Heart right ventricle (tissue), 16 donors: ENCODE results near the gene PRSS22. TPM values are rescaled to one million over a fixed set of nuclear protein-coding genes. Genes with fewer than 3 reads are reported as not detected.

ENCODE experiments used
- ATAC-seq, 8 donors: fragments of 200-7000 bp; cut with Tn5 transposase; one replicate each; pipeline ENCODE4 v1.9.1; 2020; ENCODE audit warnings: mild to moderate bottlenecking in 8 of 8, moderate library complexity in 8 of 8, moderate number of reproducible peaks in 1 of 8
- DNase-seq, 2 donors: peaks; one replicate each; pipeline ENCODE4 v3.0.0-alpha.2; 2020
- H3K27ac ChIP-seq, 10 donors: fragments of 200-600 bp; sonication (generic) in 2 of 10; one replicate each; pipeline versions ENCODE4 v1.5.0 to v1.8.0; 2020 to 2022; ENCODE audit warnings: mild to moderate bottlenecking in 3 of 10
- H3K27me3 ChIP-seq, 7 donors: fragments of 200-600 bp; one replicate each; pipeline ENCODE4 v1.8.0; 2021 to 2022; ENCODE audit warnings: mild to moderate bottlenecking in 2 of 7
- H3K36me3 ChIP-seq, 9 donors: fragments of 200-600 bp; sonication (generic) in 1 of 9; one replicate each; pipeline versions ENCODE4 v1.5.0 to v1.8.0; 2020 to 2022; ENCODE audit warnings: mild to moderate bottlenecking in 2 of 9
- H3K4me1 ChIP-seq, 9 donors: fragments of 200-600 bp; sonication (generic) in 1 of 9; one replicate each; pipeline versions ENCODE4 v1.5.0 to v1.8.0; 2020 to 2022; ENCODE audit warnings: mild to moderate bottlenecking in 4 of 9
- H3K4me3 ChIP-seq, 10 donors: fragments of 200-600 bp; sonication (generic) in 2 of 10; one replicate each; pipeline versions ENCODE4 v1.5.0 to v1.8.0; 2020 to 2022; ENCODE audit warnings: mild to moderate bottlenecking in 7 of 10, moderate library complexity in 2 of 10
- H3K9me3 ChIP-seq, 11 donors: fragments of 200-600 bp in 10 of 11; sonication (generic) in 2 of 11; one replicate each; pipeline versions ENCODE4 v1.5.0 to v1.8.0; 2013 to 2022; ENCODE audit warnings: mild to moderate bottlenecking in 2 of 11, control low read depth in 1 of 11, moderate library complexity in 1 of 11
- WGBS, 2 donors: extraction: QIAGEN DNeasy Blood & Tissue Kit; methylation state at CpG; one replicate each; pipeline ENCODE4 v1.1.7; 2013; ENCODE audit warnings: inconsistent platforms in 1 of 2; 5-methylcytosine and 5-hydroxymethylcytosine counted together
- intact Hi-C, 10 donors: fragments of 100-400 bp; cut with DNase I; formaldehyde crosslinking; loops; one replicate each; pipeline versions ENCODE4 v1.11.1 to v1.14.2; 2022
- polyA plus RNA-seq, 2 donors: library from polyadenylated mRNA; stranded (reverse); fragments of 200-250 nt; gene quantifications; one replicate each; pipeline ENCODE4 v1.2.3, GENCODE V29; 2013
- total RNA-seq, 10 donors: library from RNA; stranded (reverse); fragmentation: NEBNext Ultra II Directional in 3 of 10; extraction: Animal tissue kit (Norgen Biotek cat#: 25700) in 3 of 10; gene quantifications; one replicate each; pipeline versions ENCODE4 v1.2.1 to v1.2.4, GENCODE V29; 2021 to 2023
- TF ChIP-seq, protein P1 (sequence below), 9 donors: fragments of 200-600 bp; sonication (generic) in 2 of 9; IDR thresholded peaks; one replicate each; pipeline versions ENCODE4 v1.5.0 to v1.8.0; 2021 to 2022; ENCODE audit warnings: antibody characterized with exemption in 9 of 9, mild to moderate bottlenecking in 5 of 9, moderate library complexity in 1 of 9
- donor health status: Arrhythmogenic right ventricular cardiomyopathy.
- donor health status: ischemic (EF 13 %, LVEDD 7.1; RV severe dilation, severe dysfunction).
- donor health status: healthy with polysubstance abuse.
- donor health status: DM: no; HTN: yes; CAD: no.
- donor health status: DM: no; HTN: no; CAD: no.
- donor health status: ischemic (EF 25% LVEDD 6.9; RV normal size, moderate dysfunction).
- donor health status: ischemic (EF 25% LVEDD 5.7; RV mildly dilated, moderate dysfunction).
- donor health status: healthy.
- donor health status: DM: yes; HTN: yes; CAD: no.
- donor health status: Ischemic cardiomyopathy.
- donor health status: ischemic (EF 35%, LVEDD 5.7; RV mildly dilated, moderate dysfunction).
- donor health status: nonischemic (EF 11% LVEDD 7.7; RV severe dilation, severe dysfunction).
- donor health status: DM: yes; HTN: yes; CAD: no.
- donor health status: PGD.
- donor health status: ischemic (EF 29% LVEDD 5.4; RV normal size, mild dysfunction).
- donor health status: nonischemic (EF 23%, LVEDD 6.1; RV moderate dilation, normal function).

Gene PRSS22
- total and polyA plus RNA-seq, 12 donors = 0.21 TPM; not detected in 11

DNA sequence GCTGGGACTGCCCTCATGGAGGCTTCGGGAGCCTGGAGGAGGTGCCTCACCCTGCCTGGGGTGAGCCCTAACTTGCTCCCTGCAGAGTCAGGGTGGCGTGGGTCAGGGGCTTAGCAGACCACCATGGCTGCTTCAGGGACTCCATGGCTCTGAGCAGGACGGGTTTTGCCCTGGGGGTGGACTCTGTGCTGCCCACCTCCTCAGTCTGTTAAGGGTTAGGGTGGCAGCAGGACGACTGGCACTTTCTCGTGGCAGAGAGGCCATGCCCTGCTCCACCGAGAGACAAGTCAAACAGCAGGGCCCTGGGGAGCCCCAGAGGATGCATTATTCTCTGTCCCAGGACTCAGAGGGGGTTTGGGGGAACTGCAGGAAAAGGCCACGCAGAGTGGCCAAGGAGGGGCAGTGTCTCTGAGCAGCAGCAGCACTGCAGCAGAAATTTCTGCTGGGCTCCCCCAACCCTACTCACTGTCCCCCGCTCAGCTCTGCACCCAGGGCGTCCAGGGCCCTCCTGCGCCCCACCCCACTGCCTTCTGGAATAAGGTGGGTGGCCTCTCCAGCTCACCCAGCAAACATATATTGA is 1.8 kb upstream of the PRSS22 start:
- TF ChIP-seq, protein P1, sequence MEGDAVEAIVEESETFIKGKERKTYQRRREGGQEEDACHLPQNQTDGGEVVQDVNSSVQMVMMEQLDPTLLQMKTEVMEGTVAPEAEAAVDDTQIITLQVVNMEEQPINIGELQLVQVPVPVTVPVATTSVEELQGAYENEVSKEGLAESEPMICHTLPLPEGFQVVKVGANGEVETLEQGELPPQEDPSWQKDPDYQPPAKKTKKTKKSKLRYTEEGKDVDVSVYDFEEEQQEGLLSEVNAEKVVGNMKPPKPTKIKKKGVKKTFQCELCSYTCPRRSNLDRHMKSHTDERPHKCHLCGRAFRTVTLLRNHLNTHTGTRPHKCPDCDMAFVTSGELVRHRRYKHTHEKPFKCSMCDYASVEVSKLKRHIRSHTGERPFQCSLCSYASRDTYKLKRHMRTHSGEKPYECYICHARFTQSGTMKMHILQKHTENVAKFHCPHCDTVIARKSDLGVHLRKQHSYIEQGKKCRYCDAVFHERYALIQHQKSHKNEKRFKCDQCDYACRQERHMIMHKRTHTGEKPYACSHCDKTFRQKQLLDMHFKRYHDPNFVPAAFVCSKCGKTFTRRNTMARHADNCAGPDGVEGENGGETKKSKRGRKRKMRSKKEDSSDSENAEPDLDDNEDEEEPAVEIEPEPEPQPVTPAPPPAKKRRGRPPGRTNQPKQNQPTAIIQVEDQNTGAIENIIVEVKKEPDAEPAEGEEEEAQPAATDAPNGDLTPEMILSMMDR (IDR thresholded peaks at IDR 0.05) = no peak
- peaks cover 0 to 11% (median 0%) of the 10 kb centered on the region in 11 donors for H3K9me3 ChIP-seq
- no peak overlapping the region for H3K4me3 ChIP-seq
- ATAC-seq = no peak
- peaks cover 0 to 9% (median 0%) of the 10 kb centered on the region in 9 donors for H3K4me1 ChIP-seq
- intact Hi-C loops = loop anchor here in 1 of 10 donors (10.0 kb wide), 1 partner anchor 85 kb away; the partner anchor contains the start of gene ELOB
- H3K27ac ChIP-seq = no peak overlapping the region
- H3K27me3 ChIP-seq = peaks cover 7 to 54% (median 37%) of the 10 kb centered on the region in 7 donors
- H3K36me3 ChIP-seq = no peaks in the 10 kb centered on the region
- WGBS, 2 donors = 66 to 71% methylated on average over 10 of the region's 10 CpGs
- no peak for DNase-seq

DNA sequence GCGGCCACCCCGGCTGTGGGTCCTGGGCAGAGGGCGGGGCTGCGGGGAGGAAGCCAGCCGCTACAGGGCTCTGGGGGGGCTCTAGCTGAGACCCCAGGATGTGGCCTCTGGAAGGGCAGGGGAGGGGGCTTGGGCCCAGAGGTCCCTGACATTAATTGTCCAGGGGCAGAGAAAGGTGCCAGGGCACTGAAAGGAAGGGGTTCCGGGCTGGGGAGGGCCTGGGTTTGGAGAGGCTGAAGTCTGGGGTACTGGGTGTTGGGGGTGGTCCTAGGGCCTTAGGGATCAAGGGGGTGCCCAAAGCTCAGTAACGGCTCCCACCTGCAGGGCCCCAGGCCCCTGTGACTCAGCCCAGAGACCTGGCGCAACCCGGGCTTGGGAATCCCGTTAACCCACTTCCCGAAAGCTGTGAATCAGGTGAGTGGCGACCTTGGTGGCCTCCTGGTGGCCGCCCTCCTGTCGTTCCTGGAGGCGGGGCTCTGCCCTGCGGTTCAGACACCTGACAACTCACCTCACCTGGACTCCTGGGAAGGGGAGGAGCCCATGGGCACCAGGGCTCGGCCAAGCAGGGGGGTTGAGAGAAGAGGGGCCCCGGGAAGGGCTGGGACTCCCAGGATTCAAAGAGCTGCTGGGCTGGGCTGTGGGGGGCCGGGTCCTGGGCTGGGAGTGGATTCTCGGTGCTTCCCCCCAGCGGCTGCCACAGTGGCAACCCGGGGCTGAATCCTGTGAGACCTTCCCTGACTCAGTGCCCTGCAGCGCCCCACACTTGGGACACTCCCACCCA is 465 bp upstream of the PRSS22 start:
- DNase-seq (no peak), ATAC-seq (no peak)
- H3K27me3 ChIP-seq = peaks cover 7 to 58% (median 39%) of the 10 kb centered on the region in 7 donors
- intact Hi-C loops = no loop called here
- 13 to 21% methylated on average over 22 to 23 of the region's 23 CpGs for WGBS, 2 donors
- peaks cover 0 to 23% (median 0%) of the 10 kb centered on the region in 11 donors for H3K9me3 ChIP-seq
- H3K27ac ChIP-seq = no peak overlapping the region
- peaks cover 0 to 9% (median 0%) of the 10 kb centered on the region in 9 donors for H3K4me1 ChIP-seq
- no peaks in the 10 kb centered on the region for H3K36me3 ChIP-seq
- H3K4me3 ChIP-seq = peak overlapping the region in 1 of 10 donors; percentile 9
- TF ChIP-seq, protein P1 (IDR thresholded peaks at IDR 0.05) = no peak

DNA sequence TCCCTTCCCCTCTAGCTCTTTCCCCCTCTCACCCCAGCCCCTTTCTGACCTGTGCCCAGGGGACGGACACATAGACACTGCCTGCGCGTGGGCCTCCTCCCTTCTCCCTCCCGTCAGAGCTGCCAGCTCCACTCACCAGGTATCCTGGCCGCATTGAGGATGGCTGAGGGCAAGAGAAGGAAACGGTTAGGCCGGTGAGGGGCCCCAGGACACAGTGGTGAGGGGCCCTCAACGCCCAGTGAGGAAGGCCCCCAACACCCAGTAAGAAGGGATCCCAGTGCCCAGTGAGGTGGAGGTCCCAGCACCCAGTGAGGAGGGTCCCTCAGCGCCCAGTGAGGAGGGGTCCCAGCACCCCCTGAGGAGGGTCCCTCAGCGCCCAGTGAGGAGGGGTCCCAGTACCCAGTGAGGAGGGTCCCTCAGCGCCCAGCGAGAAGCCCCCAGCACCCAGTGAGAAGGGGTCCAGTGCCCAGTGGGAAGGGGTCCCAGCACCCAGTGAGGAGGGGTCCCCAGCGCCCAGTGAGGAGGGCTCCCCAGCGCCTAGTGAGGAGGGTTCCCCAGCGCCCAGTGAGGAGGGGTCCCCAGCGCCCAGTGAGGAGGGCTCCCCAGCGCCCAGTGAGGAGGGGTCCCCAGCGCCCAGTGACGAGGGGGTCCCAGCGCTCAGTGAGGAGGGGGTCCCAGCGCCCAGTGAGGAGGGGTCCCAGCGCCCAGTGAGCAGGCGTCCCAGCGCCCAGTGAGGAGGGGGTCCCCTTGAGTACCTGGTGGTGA is 1.1 kb downstream of the PRSS22 start:
- H3K27ac ChIP-seq = no peak overlapping the region
- WGBS, 2 donors = 83 to 86% methylated on average over 20 to 24 of the region's 24 CpGs
- peaks cover 0 to 9% (median 0%) of the 10 kb centered on the region in 9 donors for H3K4me1 ChIP-seq
- no peaks in the 10 kb centered on the region for H3K36me3 ChIP-seq
- intact Hi-C loops = no loop called here
- no peak for DNase-seq
- TF ChIP-seq, protein P1 (IDR thresholded peaks at IDR 0.05) = no peak
- ATAC-seq = no peak
- H3K4me3 ChIP-seq = no peak overlapping the region
- H3K9me3 ChIP-seq = peaks cover 0 to 23% (median 0%) of the 10 kb centered on the region in 11 donors
- peaks cover 7 to 66% (median 51%) of the 10 kb centered on the region in 7 donors for H3K27me3 ChIP-seq

DNA sequence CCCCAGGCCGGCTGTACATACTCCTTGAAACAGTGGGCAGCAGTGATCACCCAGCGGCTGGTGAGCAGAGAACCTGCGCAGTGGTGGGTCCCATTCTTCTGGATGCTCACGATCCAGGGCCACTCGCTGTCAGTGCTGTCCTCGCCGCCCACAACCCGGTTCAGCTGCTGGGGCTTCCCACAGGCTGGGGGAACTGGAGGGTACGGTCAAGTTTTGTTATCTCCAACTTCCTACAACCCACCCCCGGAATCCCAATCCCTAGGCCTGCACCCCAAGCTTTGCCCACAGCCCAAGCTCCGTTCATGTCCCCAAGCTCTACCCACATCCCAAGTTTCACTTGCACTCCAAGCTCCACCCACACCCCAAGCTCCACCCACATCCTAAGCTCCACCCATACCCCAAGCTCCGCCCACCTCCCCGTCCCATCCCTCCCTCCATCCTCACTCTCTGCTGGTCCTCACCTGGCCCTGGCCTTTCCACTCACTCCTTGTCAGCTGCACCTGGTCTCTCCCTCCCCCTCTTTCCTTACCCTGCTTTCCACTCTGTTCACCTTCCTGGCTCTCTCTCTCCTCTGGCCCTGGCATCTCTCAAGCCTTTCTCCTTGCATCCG is 1.8 kb downstream of the PRSS22 start:
- peaks cover 0 to 9% (median 0%) of the 10 kb centered on the region in 9 donors for H3K4me1 ChIP-seq
- 82 to 84% methylated on average over 14 of the region's 14 CpGs for WGBS, 2 donors
- TF ChIP-seq, protein P1 (IDR thresholded peaks at IDR 0.05) = no peak
- no peak overlapping the region for H3K27ac ChIP-seq
- peaks cover 7 to 69% (median 54%) of the 10 kb centered on the region in 7 donors for H3K27me3 ChIP-seq
- peaks cover 0 to 19% (median 0%) of the 10 kb centered on the region in 11 donors for H3K9me3 ChIP-seq
- H3K36me3 ChIP-seq = no peaks in the 10 kb centered on the region
- ATAC-seq (no peak), DNase-seq (no peak)
- no peak overlapping the region for H3K4me3 ChIP-seq
- intact Hi-C loops = no loop called here
